GF-D8 (cell line): ENCODE results near the gene FMO1.
"Not testable (repeated sequence)": the region's sequence is repeated elsewhere in the genome, so short reads cannot be mapped to it uniquely, and the experiment has no call there.

Experiments used
- DNase-seq: peaks from one replicate; lab custom pipeline; 2025; lab: John Stamatoyannopoulos, UW

Gene FMO1

GRCh38 chr1:171248302-171248701 is at the start of gene FMO1:
FMO1 (plus strand) TSS chr1:171248494; CDS start chr1:171258088, 9,594 bp downstream.
- DNase-seq: no peak

- no peak for DNase-seq
Observed at GRCh38 chr1:171204296-171204695, 44.0 kb upstream of the FMO1 start.

GRCh38 chr1:171206204-171206977 is 41.9 kb upstream of the FMO1 start:
- no peak for DNase-seq

- no peak for DNase-seq
Observed at GRCh38 chr1:171206978-171207355, 41.3 kb upstream of the FMO1 start.

GRCh38 chr1:171207377-171207776 is 40.9 kb upstream of the FMO1 start:
- no peak for DNase-seq

GRCh38 chr1:171210355-171210754 is 37.9 kb upstream of the FMO1 start:
- no peak for DNase-seq

GRCh38 chr1:171212607-171213351 is 35.5 kb upstream of the FMO1 start:
- DNase-seq: no peak

GRCh38 chr1:171213559-171214454 is 34.5 kb upstream of the FMO1 start:
- no peak for DNase-seq

- DNase-seq: no peak
Observed at GRCh38 chr1:171217658-171218443, 30.4 kb upstream of the FMO1 start.

- no peak for DNase-seq
Observed at GRCh38 chr1:171218661-171219060, 29.6 kb upstream of the FMO1 start.

GRCh38 chr1:171219346-171220080 is 28.8 kb upstream of the FMO1 start:
- no peak for DNase-seq

GRCh38 chr1:171220081-171220420 is 28.2 kb upstream of the FMO1 start:
- DNase-seq: no peak

GRCh38 chr1:171220581-171221054 is 27.7 kb upstream of the FMO1 start:
- no peak for DNase-seq

GRCh38 chr1:171221665-171222591 is 26.4 kb upstream of the FMO1 start:
- DNase-seq: no peak

- DNase-seq: no peak
Observed at GRCh38 chr1:171222936-171223335, 25.4 kb upstream of the FMO1 start.

GRCh38 chr1:171224257-171224656 is 24.0 kb upstream of the FMO1 start:
- DNase-seq: not testable (repeated sequence)

GRCh38 chr1:171226747-171227370 is 21.4 kb upstream of the FMO1 start:
- DNase-seq: peak; percentile 6

- DNase-seq: no peak
Observed at GRCh38 chr1:171231326-171231725, 17.0 kb upstream of the FMO1 start.

- DNase-seq: no peak
Observed at GRCh38 chr1:171233183-171233582, 15.1 kb upstream of the FMO1 start.
